GM18870 (cell line): ENCODE results near the gene RNF41.

Experiments used
- ATAC-seq: cut with Tn5 transposase; IDR thresholded peaks from one replicate; pipeline ENCODE4 v1.9.1; 2021; ENCODE audit warnings: moderate library complexity; ENCODE audit not compliant: unreplicated experiment

The RNF41 gene

DNA sequence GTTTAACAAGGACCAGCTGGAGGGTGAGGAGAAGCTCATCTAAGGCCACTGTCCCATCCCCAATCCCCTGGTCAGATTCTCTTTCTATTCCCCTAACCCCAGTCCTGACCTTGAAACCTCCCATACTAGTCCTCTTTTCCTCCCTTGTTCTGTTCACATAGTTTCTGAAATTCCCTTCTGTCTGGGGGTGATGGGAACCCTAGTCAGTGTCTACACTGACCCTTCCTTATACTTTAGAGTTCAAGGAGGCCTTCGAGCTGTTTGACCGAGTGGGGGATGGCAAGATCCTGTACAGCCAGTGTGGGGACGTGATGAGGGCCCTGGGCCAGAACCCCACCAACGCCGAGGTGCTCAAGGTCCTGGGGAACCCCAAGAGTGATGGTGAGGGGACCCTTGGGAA is 66.9 kb downstream of the RNF41 start:
- ATAC-seq, result no peak

- ATAC-seq, result no peak
Observed at GRCh38 chr12:56154246-56154771, 67.4 kb downstream of the RNF41 start.

- no peak for ATAC-seq
Observed at GRCh38 chr12:56153678-56154065, 68.0 kb downstream of the RNF41 start.

DNA sequence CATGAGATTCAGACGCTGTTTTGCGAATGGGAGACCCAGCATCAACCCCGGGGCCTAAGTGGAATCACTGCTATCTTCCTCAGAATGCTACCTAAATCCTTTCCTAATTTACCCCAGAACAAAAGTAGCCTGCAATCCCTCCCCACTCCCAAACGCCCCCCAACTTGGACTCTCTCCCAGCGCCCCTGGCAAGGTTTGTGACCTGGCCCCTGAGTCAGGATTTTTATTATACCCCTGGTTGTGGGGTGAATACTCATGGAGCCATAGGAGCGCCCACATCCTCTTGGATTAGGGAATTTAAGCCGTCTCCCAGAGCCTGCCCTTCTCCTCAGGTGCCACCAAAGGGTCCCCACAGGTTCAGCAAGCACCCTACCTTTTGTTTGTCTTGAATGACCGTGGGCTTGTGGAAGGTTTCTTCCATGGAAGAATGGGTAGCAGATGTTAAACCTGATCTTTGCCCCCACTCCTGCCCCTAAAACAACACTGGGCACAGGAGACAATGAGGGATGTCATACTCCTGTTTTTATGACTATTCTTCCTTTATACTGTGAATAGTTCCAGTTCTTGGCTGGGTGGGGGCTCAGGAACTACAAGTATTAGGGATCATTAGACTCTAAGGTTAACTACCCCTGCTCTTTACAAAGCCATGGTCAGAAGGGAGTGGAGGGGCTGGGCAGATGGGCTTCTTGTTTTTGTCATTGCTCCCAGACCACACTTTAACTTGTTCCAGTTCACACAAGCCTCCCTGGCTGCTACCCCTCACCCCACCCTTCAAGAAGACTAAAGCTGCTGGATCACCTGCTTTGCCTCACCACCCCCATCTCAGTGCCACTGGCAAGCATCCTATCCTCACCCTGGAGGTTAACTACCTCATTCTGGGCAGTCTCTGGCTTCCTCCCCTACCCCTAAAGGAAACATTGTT is 68.7 kb downstream of the RNF41 start:
- no peak for ATAC-seq
